Measurements from ENCODE around the gene PRKAG2.

DNA sequence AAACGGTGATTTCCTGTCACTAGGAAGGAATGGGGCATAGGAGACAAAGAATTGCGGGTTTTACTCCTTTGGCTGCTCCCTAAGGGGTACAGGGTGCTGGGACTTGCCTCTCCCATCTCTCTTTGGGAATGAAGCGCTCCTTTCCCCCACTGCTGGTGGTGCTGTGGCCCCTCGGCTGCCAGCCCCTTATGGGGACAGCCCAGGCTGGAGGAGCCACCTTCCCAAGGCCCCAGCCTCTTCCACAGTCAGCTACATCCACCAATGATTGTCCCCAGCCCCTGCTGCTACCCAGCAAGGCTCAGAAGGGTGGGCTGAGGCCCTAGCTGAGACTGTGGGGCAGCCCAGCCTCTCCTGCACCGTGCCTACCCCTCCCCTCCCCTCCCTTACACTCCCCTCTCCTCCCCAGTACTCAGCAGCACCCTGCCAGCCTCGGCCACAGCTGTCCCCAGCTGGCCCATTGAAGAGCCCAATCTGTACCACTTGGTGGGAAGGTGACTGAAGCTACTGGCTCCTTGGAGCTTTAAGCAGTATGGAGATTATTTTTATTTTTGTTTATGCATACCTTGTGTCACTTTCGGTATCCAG lies 19.0 kb downstream of the PRKAG2 start:
- TF ChIP-seq, protein P1, sequence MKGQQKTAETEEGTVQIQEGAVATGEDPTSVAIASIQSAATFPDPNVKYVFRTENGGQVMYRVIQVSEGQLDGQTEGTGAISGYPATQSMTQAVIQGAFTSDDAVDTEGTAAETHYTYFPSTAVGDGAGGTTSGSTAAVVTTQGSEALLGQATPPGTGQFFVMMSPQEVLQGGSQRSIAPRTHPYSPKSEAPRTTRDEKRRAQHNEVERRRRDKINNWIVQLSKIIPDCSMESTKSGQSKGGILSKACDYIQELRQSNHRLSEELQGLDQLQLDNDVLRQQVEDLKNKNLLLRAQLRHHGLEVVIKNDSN (IDR thresholded peaks at IDR 0.05), result no peak
- TF ChIP-seq YY1 (IDR thresholded peaks at IDR 0.05; ENCODE audit: low read depth) (no peak), EGR1 (IDR thresholded peaks at IDR 0.05) (no peak), CREB1 (IDR thresholded peaks at IDR 0.05; ENCODE audit: low read depth) (no peak), FOXM1 (IDR thresholded peaks at IDR 0.05; ENCODE audit: borderline replicate concordance, low read depth) (no peak), TEAD4 (IDR thresholded peaks at IDR 0.05) (no peak), TAF1 (IDR thresholded peaks at IDR 0.05; ENCODE audit: low read depth) (no peak), EP300 (IDR thresholded peaks at IDR 0.05; ENCODE audit: borderline replicate concordance) (no peak), TCF12 (IDR thresholded peaks at IDR 0.05; ENCODE audit: low read depth) (no peak), NFIC (IDR thresholded peaks at IDR 0.05) (no peak), CEBPB (IDR thresholded peaks at IDR 0.05) (no peak), RAD21 (IDR thresholded peaks at IDR 0.05; ENCODE audit: low read depth) (no peak)
- TF ChIP-seq, protein P2, sequence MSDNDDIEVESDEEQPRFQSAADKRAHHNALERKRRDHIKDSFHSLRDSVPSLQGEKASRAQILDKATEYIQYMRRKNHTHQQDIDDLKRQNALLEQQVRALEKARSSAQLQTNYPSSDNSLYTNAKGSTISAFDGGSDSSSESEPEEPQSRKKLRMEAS (IDR thresholded peaks at IDR 0.05), result no peak
- TF ChIP-seq, protein P3, sequence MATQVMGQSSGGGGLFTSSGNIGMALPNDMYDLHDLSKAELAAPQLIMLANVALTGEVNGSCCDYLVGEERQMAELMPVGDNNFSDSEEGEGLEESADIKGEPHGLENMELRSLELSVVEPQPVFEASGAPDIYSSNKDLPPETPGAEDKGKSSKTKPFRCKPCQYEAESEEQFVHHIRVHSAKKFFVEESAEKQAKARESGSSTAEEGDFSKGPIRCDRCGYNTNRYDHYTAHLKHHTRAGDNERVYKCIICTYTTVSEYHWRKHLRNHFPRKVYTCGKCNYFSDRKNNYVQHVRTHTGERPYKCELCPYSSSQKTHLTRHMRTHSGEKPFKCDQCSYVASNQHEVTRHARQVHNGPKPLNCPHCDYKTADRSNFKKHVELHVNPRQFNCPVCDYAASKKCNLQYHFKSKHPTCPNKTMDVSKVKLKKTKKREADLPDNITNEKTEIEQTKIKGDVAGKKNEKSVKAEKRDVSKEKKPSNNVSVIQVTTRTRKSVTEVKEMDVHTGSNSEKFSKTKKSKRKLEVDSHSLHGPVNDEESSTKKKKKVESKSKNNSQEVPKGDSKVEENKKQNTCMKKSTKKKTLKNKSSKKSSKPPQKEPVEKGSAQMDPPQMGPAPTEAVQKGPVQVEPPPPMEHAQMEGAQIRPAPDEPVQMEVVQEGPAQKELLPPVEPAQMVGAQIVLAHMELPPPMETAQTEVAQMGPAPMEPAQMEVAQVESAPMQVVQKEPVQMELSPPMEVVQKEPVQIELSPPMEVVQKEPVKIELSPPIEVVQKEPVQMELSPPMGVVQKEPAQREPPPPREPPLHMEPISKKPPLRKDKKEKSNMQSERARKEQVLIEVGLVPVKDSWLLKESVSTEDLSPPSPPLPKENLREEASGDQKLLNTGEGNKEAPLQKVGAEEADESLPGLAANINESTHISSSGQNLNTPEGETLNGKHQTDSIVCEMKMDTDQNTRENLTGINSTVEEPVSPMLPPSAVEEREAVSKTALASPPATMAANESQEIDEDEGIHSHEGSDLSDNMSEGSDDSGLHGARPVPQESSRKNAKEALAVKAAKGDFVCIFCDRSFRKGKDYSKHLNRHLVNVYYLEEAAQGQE (IDR thresholded peaks at IDR 0.05; ENCODE audit: low read depth), result no peak
